HG03060 (cell line): ENCODE measurements around the gene TMEM187.

Experiments used
- ATAC-seq: cut with Tn5 transposase; IDR thresholded peaks from one replicate; pipeline ENCODE4 v1.9.1; 2021; ENCODE audit warnings: low read depth, moderate number of reproducible peaks; ENCODE audit not compliant: unreplicated experiment

Gene TMEM187

DNA sequence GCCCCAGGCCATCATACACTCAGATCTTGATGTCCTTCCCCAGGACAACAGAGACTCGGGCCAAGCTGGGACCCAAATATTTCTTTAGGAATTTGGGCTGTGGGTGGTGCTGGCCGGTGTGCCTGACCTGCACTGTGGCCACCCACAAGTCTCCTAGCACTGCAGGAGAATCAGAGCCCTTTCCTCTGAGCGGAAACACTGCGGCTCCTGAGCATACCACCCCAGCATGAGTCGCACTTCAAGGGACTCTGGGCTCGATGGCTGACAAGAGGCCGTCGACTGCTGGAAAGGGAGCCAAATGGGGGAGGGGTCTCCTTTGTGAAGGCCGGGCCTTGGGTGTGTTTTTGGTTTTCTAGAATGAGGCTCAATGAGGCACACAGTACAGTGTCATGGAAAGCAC lies 60.1 kb downstream of the TMEM187 start:
- ATAC-seq: no peak
